Neural crest cell (in vitro differentiated cells): Measurements from ENCODE around the gene FBXW9. TPM values are rescaled to one million over a fixed set of nuclear protein-coding genes. Genes with fewer than 3 reads are reported as not detected.

Source experiments
- DNase-seq: peaks from one replicate; pipeline ENCODE4 v3.0.0; 2021; ENCODE audit warnings: low read depth, mixed read lengths, low spot score
- H3K27ac Mint-ChIP-seq: one replicate; pipeline ENCODE4 v1.8.0; 2021; ENCODE audit warnings: mild to moderate bottlenecking, mixed read lengths; ENCODE audit not compliant: unreplicated experiment
- H3K27me3 Mint-ChIP-seq: 2 replicates; pipeline ENCODE4 v1.8.0; 2021; ENCODE audit warnings: low read depth, mild to moderate bottlenecking, mixed read lengths
- H3K36me3 Mint-ChIP-seq: 2 replicates; pipeline ENCODE4 v1.8.0; 2021; ENCODE audit warnings: low read depth, mild to moderate bottlenecking, mixed read lengths
- H3K4me1 Mint-ChIP-seq: 2 replicates; pipeline ENCODE4 v1.8.0; 2021; ENCODE audit warnings: mixed read lengths
- H3K4me3 Mint-ChIP-seq: one replicate; pipeline ENCODE4 v1.8.0; 2021; ENCODE audit warnings: mild to moderate bottlenecking, mixed read lengths
- H3K9me3 Mint-ChIP-seq: 2 replicates; pipeline ENCODE4 v1.8.0; 2021; ENCODE audit warnings: mixed read lengths
- long read RNA-seq: library from polyadenylated mRNA; unstranded; transcript quantifications from one replicate; pipeline ENCODE4 v2.0.0, GENCODE V29; 2020
- total RNA-seq: library from RNA; stranded (reverse); gene quantifications from 2 replicates; pipeline ENCODE4 v1.2.1, GENCODE V29; 2021
- TF ChIP-seq, protein P1 (sequence below): fragments of 200-600 bp; sonication (generic); conservative IDR thresholded peaks from 2 replicates; pipeline ENCODE4 v1.5.0; 2021; ENCODE audit warnings: antibody characterized with exemption, mild to moderate bottlenecking

FBXW9 gene
- total RNA-seq, result 15.9 and 16.0 TPM in 2 replicates
- long read RNA-seq, transcript FBXW9-201 (10 exons, 1,738 nt), result major isoform, 13 of 13 reads
- long read RNA-seq, partial matches to known transcripts, result 0 of 13 reads
- long read RNA-seq, other reads (novel, unspliced or antisense), result 0 of 13 reads

DNA sequence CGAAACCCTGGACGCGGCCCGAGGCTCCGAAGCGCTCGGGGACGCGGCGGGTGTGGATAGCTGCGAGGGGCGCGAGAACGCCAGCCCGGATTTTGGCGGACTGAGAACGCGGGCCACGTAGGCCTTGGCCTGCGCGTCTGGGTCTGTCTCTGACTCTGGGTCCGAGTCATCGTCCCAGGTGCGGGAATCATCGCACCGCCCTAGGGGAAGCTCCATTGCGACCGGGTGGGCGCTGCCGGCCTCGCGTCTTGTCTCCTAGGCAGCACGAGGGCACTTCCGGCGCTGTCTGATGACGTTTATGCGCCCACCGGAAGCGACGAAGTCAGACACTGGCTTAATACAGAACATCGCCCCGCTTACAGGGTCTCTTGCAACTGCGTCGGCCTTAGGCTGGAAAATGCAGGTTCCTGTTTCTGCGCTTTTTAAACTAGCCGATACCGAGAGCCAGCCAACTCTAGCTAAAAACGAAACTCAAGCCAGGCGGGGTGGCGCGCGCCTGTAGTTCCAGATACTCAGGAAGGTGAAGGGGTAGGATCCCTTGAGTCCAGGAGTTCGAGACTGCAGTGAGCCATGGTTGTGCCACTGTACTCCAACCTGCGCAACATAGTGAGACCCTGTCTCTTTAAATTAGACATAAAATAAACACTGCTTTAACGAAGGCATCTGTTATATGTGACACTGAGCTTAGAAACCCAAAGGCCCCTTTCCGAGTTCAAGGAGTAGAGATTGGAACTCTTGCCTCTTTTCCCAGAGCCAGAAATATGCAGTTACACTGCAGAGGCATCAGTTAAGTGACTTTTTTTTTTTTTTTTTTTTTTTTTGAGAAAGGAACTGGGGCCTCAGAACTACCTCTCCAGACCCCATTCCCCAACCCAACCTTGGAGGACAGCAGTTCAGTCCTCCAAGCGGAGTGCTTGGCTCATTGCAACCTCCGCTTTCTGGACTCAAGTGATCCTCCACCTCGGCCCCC lies at the start of gene FBXW9:
Gene FBXW9 (minus strand): TSS at position 266 of the 970 bp plus-strand sequence. CDS start 50 bp downstream, at position 216.
- H3K27ac Mint-ChIP-seq, result peak within 1 kb of the TSS; percentile 94
- DNase-seq, result peak; percentile 98
- H3K4me1 Mint-ChIP-seq, result peaks cover 12% of the 10 kb centered on the region
- peaks cover 6% of the 10 kb centered on the region for H3K27me3 Mint-ChIP-seq
- H3K36me3 Mint-ChIP-seq, result no peaks in the 10 kb centered on the region
- peak within 1 kb of the TSS; percentile 96 for H3K4me3 Mint-ChIP-seq
- TF ChIP-seq, protein P1, sequence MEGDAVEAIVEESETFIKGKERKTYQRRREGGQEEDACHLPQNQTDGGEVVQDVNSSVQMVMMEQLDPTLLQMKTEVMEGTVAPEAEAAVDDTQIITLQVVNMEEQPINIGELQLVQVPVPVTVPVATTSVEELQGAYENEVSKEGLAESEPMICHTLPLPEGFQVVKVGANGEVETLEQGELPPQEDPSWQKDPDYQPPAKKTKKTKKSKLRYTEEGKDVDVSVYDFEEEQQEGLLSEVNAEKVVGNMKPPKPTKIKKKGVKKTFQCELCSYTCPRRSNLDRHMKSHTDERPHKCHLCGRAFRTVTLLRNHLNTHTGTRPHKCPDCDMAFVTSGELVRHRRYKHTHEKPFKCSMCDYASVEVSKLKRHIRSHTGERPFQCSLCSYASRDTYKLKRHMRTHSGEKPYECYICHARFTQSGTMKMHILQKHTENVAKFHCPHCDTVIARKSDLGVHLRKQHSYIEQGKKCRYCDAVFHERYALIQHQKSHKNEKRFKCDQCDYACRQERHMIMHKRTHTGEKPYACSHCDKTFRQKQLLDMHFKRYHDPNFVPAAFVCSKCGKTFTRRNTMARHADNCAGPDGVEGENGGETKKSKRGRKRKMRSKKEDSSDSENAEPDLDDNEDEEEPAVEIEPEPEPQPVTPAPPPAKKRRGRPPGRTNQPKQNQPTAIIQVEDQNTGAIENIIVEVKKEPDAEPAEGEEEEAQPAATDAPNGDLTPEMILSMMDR, result no peak
- H3K9me3 Mint-ChIP-seq, result no peaks in the 10 kb centered on the region

DNA sequence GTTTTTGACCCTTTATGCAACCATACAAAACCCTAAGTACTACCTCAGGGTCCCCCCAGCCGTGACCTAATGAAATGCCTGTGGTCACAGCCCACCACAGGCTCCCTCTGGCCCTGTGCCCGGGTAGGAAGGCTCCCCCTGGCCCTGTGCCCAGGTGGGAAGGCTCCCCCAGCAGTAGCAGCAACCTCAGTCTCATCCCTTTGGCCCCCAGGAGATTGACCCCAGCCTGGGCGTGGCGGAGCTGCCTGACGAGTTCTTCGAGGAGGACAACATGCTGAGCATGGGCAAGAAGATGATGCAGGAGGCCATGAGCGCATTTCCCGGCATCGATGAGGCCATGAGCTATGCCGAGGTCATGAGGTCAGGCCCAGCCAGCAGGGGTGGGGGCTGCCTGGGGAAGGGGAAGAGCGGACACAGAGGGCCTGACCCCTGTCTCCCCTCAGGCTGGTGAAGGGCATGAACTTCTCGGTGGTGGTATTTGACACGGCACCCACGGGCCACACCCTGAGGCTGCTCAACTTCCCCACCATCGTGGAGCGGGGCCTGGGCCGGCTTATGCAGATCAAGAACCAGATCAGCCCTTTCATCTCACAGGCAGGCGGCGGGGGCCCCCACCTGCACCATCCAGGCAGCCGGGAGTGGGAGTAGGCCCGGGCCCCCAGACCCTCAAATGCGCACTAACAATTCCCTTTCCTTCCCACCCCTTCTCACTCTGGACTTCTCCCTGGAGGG lies 48.9 kb upstream of the FBXW9 start:
- TF ChIP-seq, protein P1, result no peak
- Mint-ChIP-seq H3K4me1 (no peaks in the 10 kb centered on the region), H3K36me3 (peaks cover 16% of the 10 kb centered on the region), H3K27me3 (peaks cover 19% of the 10 kb centered on the region), H3K9me3 (no peaks in the 10 kb centered on the region), H3K27ac (no peak overlapping the region), H3K4me3 (no peak overlapping the region)
- no peak for DNase-seq

DNA sequence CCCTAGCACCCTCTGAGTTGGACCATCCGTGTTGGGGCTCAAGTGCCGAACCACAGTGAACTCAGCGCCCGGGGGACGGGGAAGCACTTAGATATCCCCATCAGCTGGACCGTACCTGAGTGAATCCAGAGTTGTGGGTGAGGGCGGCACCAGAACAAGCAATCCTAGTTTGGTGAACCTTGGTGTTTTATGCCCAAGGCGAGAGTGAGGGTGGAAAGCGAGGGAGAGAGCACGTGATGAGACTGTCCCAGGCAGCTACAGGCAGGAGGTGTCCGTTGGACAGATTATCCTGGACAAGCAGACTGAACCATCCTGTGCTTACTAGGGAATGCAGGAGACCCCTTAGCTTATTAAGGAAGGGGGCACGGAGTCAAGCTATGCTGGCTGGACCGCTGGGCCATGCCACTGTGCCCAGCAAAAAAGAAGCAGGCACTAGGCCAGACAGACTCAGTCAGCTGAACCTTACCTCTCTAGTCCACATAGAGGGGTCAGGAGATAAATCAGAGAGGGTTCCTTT lies 41.5 kb upstream of the FBXW9 start:
- DNase-seq, result no peak
- Mint-ChIP-seq H3K4me3 (peak overlapping the region; percentile 94), H3K27me3 (peaks cover 5% of the 10 kb centered on the region), H3K36me3 (peaks cover 15% of the 10 kb centered on the region), H3K4me1 (peaks cover 31% of the 10 kb centered on the region), H3K9me3 (no peaks in the 10 kb centered on the region), H3K27ac (peak overlapping the region; percentile 99)
- TF ChIP-seq, protein P1, result no peak

DNA sequence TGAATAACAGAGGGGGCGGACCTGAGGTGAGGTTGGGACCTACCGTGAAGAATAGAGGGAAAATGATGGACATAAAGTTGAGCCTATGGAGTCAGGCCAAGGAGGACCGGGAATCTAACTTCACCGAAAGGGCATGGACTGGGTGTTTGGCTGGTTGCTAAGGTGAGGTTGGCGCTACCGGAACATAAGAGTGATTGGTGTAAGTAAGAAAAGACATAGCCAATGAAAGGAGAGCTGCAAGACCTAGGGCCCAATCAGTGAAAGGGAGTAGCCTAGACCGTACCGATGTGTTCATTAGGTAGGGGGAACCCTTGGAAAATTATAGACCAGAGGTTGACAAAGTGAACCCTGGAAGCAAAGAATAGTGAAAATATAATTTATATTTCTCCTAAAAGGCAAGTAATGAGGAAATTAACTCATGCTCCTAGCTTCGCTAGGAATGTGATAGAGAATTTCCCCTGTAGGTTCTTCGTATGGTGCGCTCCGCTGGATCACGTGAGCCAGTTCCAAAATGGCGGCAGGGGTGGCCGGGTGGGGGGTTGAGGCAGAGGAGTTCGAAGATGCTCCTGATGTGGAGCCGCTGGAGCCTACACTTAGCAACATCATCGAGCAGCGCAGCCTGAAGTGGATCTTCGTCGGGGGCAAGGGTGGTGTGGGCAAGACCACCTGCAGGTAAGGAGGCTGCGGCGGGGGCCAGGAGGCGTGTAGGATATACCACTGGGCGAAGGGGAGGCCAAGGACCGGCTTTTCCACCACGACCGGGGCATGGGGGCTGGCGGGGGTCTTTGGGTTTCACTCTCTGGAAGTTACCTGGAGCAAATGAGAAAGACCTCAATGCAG lies 40.8 kb upstream of the FBXW9 start, which contains the start of gene GET3:
Gene GET3 (plus strand): TSS at position 503 of the 840 bp plus-strand sequence. CDS start 9 bp downstream, at position 512.
- no peaks in the 10 kb centered on the region for H3K9me3 Mint-ChIP-seq
- TF ChIP-seq, protein P1, result no peak
- DNase-seq, result peak; percentile 71
- peak within 1 kb of the TSS; percentile 99 for H3K27ac Mint-ChIP-seq
- peak within 1 kb of the TSS; percentile 94 for H3K4me3 Mint-ChIP-seq
- peaks cover 37% of the 10 kb centered on the region for H3K4me1 Mint-ChIP-seq
- H3K36me3 Mint-ChIP-seq, result peaks cover 16% of the 10 kb centered on the region
- H3K27me3 Mint-ChIP-seq, result peaks cover 5% of the 10 kb centered on the region
